IPS-20b (cell line): ENCODE data around the gene SLC38A6.

Source experiments
- H3K27ac ChIP-seq: one replicate; pipeline ENCODE4 v1.5.1; 2013; ENCODE audit warnings: low read length
- H3K27me3 ChIP-seq: 2 replicates; pipeline ENCODE4 v1.6.1; 2013; ENCODE audit warnings: mild to moderate bottlenecking, low read length, inconsistent platforms; ENCODE audit not compliant: insufficient read depth
- H3K36me3 ChIP-seq: 2 replicates; pipeline ENCODE4 v1.6.1; 2013; ENCODE audit warnings: low read depth, mild to moderate bottlenecking, inconsistent platforms, low read length, moderate library complexity; ENCODE audit not compliant: insufficient read depth
- H3K4me1 ChIP-seq: 2 replicates; pipeline ENCODE4 v1.6.1; 2013; ENCODE audit warnings: mild to moderate bottlenecking, control low read depth, inconsistent platforms, low read length, moderate library complexity; ENCODE audit not compliant: insufficient read depth
- H3K4me3 ChIP-seq: 2 replicates; pipeline ENCODE4 v1.5.1; 2013; ENCODE audit warnings: mild to moderate bottlenecking, low read length, inconsistent platforms
- H3K9ac ChIP-seq: 2 replicates; pipeline ENCODE4 v1.6.1; 2013; ENCODE audit warnings: low read depth, mild to moderate bottlenecking, inconsistent platforms, low read length, moderate library complexity
- H3K9me3 ChIP-seq: 2 replicates; pipeline ENCODE4 v1.6.1; 2013; ENCODE audit warnings: mild to moderate bottlenecking, low read depth, low read length, inconsistent platforms; ENCODE audit not compliant: insufficient read depth

The SLC38A6 gene

GRCh38 chr14:60980811-60981632 is at the start of gene SLC38A6, which contains the start of gene TRMT5:
TSS of gene SLC38A6 (plus strand) at chr14:60981245. CDS start at chr14:60981278, 33 bp downstream.
TSS of gene TRMT5 (minus strand) at chr14:60981079. CDS start at chr14:60980973, 106 bp downstream.
- H3K27me3 ChIP-seq = no peaks in the 10 kb centered on the region
- H3K36me3 ChIP-seq = peaks cover 50% of the 10 kb centered on the region
- H3K9ac ChIP-seq = peak within 1 kb of the TSS; percentile 98
- 0 out of 2 replicates have a peak, but pooled peaks cover 3% of the 10 kb centered on the region for H3K4me1 ChIP-seq
- no peaks in the 10 kb centered on the region for H3K9me3 ChIP-seq
- H3K27ac ChIP-seq = peak within 1 kb of the TSS; percentile 51
- H3K4me3 ChIP-seq = peak within 1 kb of the TSS; percentile 99

- Histone ChIP-seq H3K4me1 (peaks cover 4% of the 10 kb centered on the region; the same call in 1 of the 2 replicates), H3K9me3 (no peaks in the 10 kb centered on the region), H3K9ac (no peak overlapping the region), H3K4me3 (no peak overlapping the region), H3K27ac (no peak overlapping the region), H3K27me3 (no peaks in the 10 kb centered on the region), H3K36me3 (no peaks in the 10 kb centered on the region)
These were observed 47.0 kb upstream of the SLC38A6 start for GRCh38 chr14:60933920-60934655.

- H3K27ac ChIP-seq = no peak overlapping the region
- H3K4me1 ChIP-seq = peaks cover 4% of the 10 kb centered on the region; the same call in 1 of the 2 replicates
- H3K9ac ChIP-seq = no peak overlapping the region
- H3K4me3 ChIP-seq = no peak overlapping the region
- H3K9me3 ChIP-seq = no peaks in the 10 kb centered on the region
- H3K27me3 ChIP-seq = no peaks in the 10 kb centered on the region
- no peaks in the 10 kb centered on the region for H3K36me3 ChIP-seq
These were observed 45.7 kb upstream of the SLC38A6 start for GRCh38 chr14:60935319-60935718.

- no peaks in the 10 kb centered on the region for H3K9me3 ChIP-seq
- no peak overlapping the region for H3K9ac ChIP-seq
- no peaks in the 10 kb centered on the region for H3K27me3 ChIP-seq
- no peaks in the 10 kb centered on the region for H3K36me3 ChIP-seq
- no peak overlapping the region for H3K4me3 ChIP-seq
- no peaks in the 10 kb centered on the region for H3K4me1 ChIP-seq
- H3K27ac ChIP-seq = no peak overlapping the region
These were observed 37.4 kb upstream of the SLC38A6 start for GRCh38 chr14:60943637-60944032.

GRCh38 chr14:60944204-60944603 is 36.8 kb upstream of the SLC38A6 start:
- H3K36me3 ChIP-seq = no peaks in the 10 kb centered on the region
- H3K27ac ChIP-seq = no peak overlapping the region
- no peak overlapping the region for H3K4me3 ChIP-seq
- no peaks in the 10 kb centered on the region for H3K4me1 ChIP-seq
- H3K9me3 ChIP-seq = no peaks in the 10 kb centered on the region
- H3K9ac ChIP-seq = no peak overlapping the region
- no peaks in the 10 kb centered on the region for H3K27me3 ChIP-seq

- Histone ChIP-seq H3K9ac (no peak overlapping the region), H3K4me3 (no peak overlapping the region), H3K36me3 (no peaks in the 10 kb centered on the region)
These were observed 35.1 kb upstream of the SLC38A6 start for GRCh38 chr14:60945984-60946383.

GRCh38 chr14:60946773-60947172 is 34.3 kb upstream of the SLC38A6 start:
- Histone ChIP-seq H3K4me1 (no peaks in the 10 kb centered on the region), H3K9ac (no peak overlapping the region), H3K27ac (no peak overlapping the region), H3K4me3 (no peak overlapping the region), H3K9me3 (no peaks in the 10 kb centered on the region), H3K36me3 (no peaks in the 10 kb centered on the region), H3K27me3 (no peaks in the 10 kb centered on the region)

More at GRCh38 chr14:60945984-60946383, 35.1 kb upstream of the SLC38A6 start:
- H3K27me3 ChIP-seq = no peaks in the 10 kb centered on the region
- no peaks in the 10 kb centered on the region for H3K9me3 ChIP-seq
- H3K27ac ChIP-seq = no peak overlapping the region
- H3K4me1 ChIP-seq = no peaks in the 10 kb centered on the region

GRCh38 chr14:60951776-60952435 is 29.1 kb upstream of the SLC38A6 start:
- Histone ChIP-seq H3K4me3 (no peak overlapping the region), H3K27me3 (no peaks in the 10 kb centered on the region)

GRCh38 chr14:60956202-60956601 is 24.8 kb upstream of the SLC38A6 start:
- Histone ChIP-seq H3K36me3 (no peaks in the 10 kb centered on the region), H3K27ac (no peak overlapping the region), H3K27me3 (no peaks in the 10 kb centered on the region), H3K9me3 (peaks cover 22% of the 10 kb centered on the region), H3K9ac (no peak overlapping the region), H3K4me3 (no peak overlapping the region), H3K4me1 (no peaks in the 10 kb centered on the region)

More at GRCh38 chr14:60951776-60952435, 29.1 kb upstream of the SLC38A6 start:
- H3K9me3 ChIP-seq = peaks cover 11% of the 10 kb centered on the region
- H3K27ac ChIP-seq = no peak overlapping the region
- H3K4me1 ChIP-seq = no peaks in the 10 kb centered on the region
- H3K9ac ChIP-seq = no peak overlapping the region
- no peaks in the 10 kb centered on the region for H3K36me3 ChIP-seq

GRCh38 chr14:60956632-60957031 is 24.4 kb upstream of the SLC38A6 start:
- Histone ChIP-seq H3K9ac (no peak overlapping the region), H3K27me3 (no peaks in the 10 kb centered on the region), H3K9me3 (peaks cover 22% of the 10 kb centered on the region), H3K36me3 (no peaks in the 10 kb centered on the region), H3K27ac (no peak overlapping the region), H3K4me1 (no peaks in the 10 kb centered on the region), H3K4me3 (no peak overlapping the region)

- Histone ChIP-seq H3K36me3 (no peaks in the 10 kb centered on the region), H3K9me3 (peaks cover 22% of the 10 kb centered on the region), H3K27ac (no peak overlapping the region), H3K9ac (no peak overlapping the region), H3K27me3 (no peaks in the 10 kb centered on the region), H3K4me1 (no peaks in the 10 kb centered on the region), H3K4me3 (no peak overlapping the region)
These were observed 22.9 kb upstream of the SLC38A6 start for GRCh38 chr14:60958146-60958545.
